ENCODE results near the gene TRPM8.
A peak's percentile ranks its signal among the peaks of the same experiment; 100 is the strongest.

The TRPM8 gene

GRCh38 chr2:233972941-233973575 is 55.9 kb downstream of the TRPM8 start:
- DNase-seq (ENCODE audit: extremely low read depth in 1 of 2, low read depth in 1 of 2): no peak

- DNase-seq (ENCODE audit: extremely low read depth in 1 of 2, low read depth in 1 of 2): no peak
Measured at GRCh38 chr2:233973786-233974185, 56.6 kb downstream of the TRPM8 start.

- DNase-seq (ENCODE audit: extremely low read depth in 1 of 2, low read depth in 1 of 2): no peak
Measured at GRCh38 chr2:233974530-233975071, 57.4 kb downstream of the TRPM8 start.

- no peak for DNase-seq (ENCODE audit: extremely low read depth in 1 of 2, low read depth in 1 of 2)
Measured at GRCh38 chr2:233976087-233976486, 58.9 kb downstream of the TRPM8 start.

- DNase-seq (ENCODE audit: extremely low read depth in 1 of 2, low read depth in 1 of 2): no peak
Measured at GRCh38 chr2:233976690-233977294, 59.6 kb downstream of the TRPM8 start.

- no peak for DNase-seq (ENCODE audit: extremely low read depth in 1 of 2, low read depth in 1 of 2)
Measured at GRCh38 chr2:233977296-233977837, 60.2 kb downstream of the TRPM8 start.

- DNase-seq (ENCODE audit: extremely low read depth in 1 of 2, low read depth in 1 of 2): no peak
Measured at GRCh38 chr2:233979748-233980147, 62.6 kb downstream of the TRPM8 start.

- DNase-seq (ENCODE audit: extremely low read depth in 1 of 2, low read depth in 1 of 2): no peak
Measured at GRCh38 chr2:233980955-233981561, 63.9 kb downstream of the TRPM8 start.

GRCh38 chr2:233981574-233982420 is 64.6 kb downstream of the TRPM8 start:
- DNase-seq (ENCODE audit: extremely low read depth in 1 of 2, low read depth in 1 of 2): no peak

- DNase-seq (ENCODE audit: extremely low read depth in 1 of 2, low read depth in 1 of 2): no peak
Measured at GRCh38 chr2:233982421-233983121, 65.4 kb downstream of the TRPM8 start.

GRCh38 chr2:233983445-233983844 is 66.3 kb downstream of the TRPM8 start:
- DNase-seq (ENCODE audit: extremely low read depth in 1 of 2, low read depth in 1 of 2): no peak

GRCh38 chr2:233988581-233988980 is 71.4 kb downstream of the TRPM8 start:
- no peak for DNase-seq (ENCODE audit: extremely low read depth in 1 of 2, low read depth in 1 of 2)

- DNase-seq (ENCODE audit: extremely low read depth in 1 of 2, low read depth in 1 of 2): no peak
Measured at GRCh38 chr2:233989221-233989858, 72.2 kb downstream of the TRPM8 start.

GRCh38 chr2:233990261-233990798 is 73.2 kb downstream of the TRPM8 start:
- DNase-seq (ENCODE audit: extremely low read depth in 1 of 2, low read depth in 1 of 2): peak in 1 of 2 donors; percentile 20

- no peak for DNase-seq (ENCODE audit: extremely low read depth in 1 of 2, low read depth in 1 of 2)
Measured at GRCh38 chr2:233991196-233991595, 74.0 kb downstream of the TRPM8 start.

- no peak for DNase-seq (ENCODE audit: extremely low read depth in 1 of 2, low read depth in 1 of 2)
Measured at GRCh38 chr2:233992513-233993217, 75.5 kb downstream of the TRPM8 start.

GRCh38 chr2:233993461-233993860 is 76.3 kb downstream of the TRPM8 start:
- DNase-seq (ENCODE audit: extremely low read depth in 1 of 2, low read depth in 1 of 2): no peak

- DNase-seq (ENCODE audit: extremely low read depth in 1 of 2, low read depth in 1 of 2): no peak
Measured at GRCh38 chr2:233994151-233994550, 77.0 kb downstream of the TRPM8 start.

- DNase-seq (ENCODE audit: extremely low read depth in 1 of 2, low read depth in 1 of 2): no peak
Measured at GRCh38 chr2:233996000-233996399, 78.8 kb downstream of the TRPM8 start.

Data from activated CD8-positive, alpha-beta memory T cell treated with anti-CD3 and anti-CD28 coated beads for 1 hour (primary cell).